ENCODE measurements around the gene LIPC. TPM values are rescaled to one million over a fixed set of nuclear protein-coding genes. Genes with fewer than 3 reads are reported as not detected.

Gene LIPC
- total RNA-seq, 3 donors from 2014 or later (not counting 1 experiment from before 2014, with no cell fraction given), result 5.3 to 7.1 (median 5.3) TPM

GRCh38 chr15:58534556-58534955 is 102.8 kb downstream of the LIPC start:
- peaks cover 0 to 10% of the 10 kb centered on the region in 2 donors for H3K4me1 Mint-ChIP-seq
- no peak for DNase-seq
- Histone ChIP-seq H3K4me1 (ENCODE audit: control insufficient read depth, insufficient read depth, low read length) (no peaks in the 10 kb centered on the region), H3K27me3 (ENCODE audit: control insufficient read depth, insufficient read depth, low read length) (no peaks in the 10 kb centered on the region), H3K36me3 (ENCODE audit: control insufficient read depth, insufficient read depth, low read length) (no peaks in the 10 kb centered on the region), H3K27ac (ENCODE audit: low read length) (no peak overlapping the region), H3K9me3 (ENCODE audit: control insufficient read depth, insufficient read depth, low read length) (no peaks in the 10 kb centered on the region), H3K4me3 (ENCODE audit: low read length) (no peak overlapping the region)
- H3K4me3 Mint-ChIP-seq, result no peak overlapping the region
- no peak for ATAC-seq
- H3K36me3 Mint-ChIP-seq, result no peaks in the 10 kb centered on the region
- no peak overlapping the region for H3K27ac Mint-ChIP-seq
- no peaks in the 10 kb centered on the region for H3K27me3 Mint-ChIP-seq (ENCODE audit: low read depth in 2 of 2)
- 100% methylated on average over 1 of the region's 1 CpG for WGBS (ENCODE audit: insufficient coverage)
- no peaks in the 10 kb centered on the region for H3K9me3 Mint-ChIP-seq
- intact Hi-C loops (cut with micrococcal nuclease), result no loop called here
- no peak for TF ChIP-seq CTCF (IDR thresholded peaks at IDR 0.05)

- H3K9me3 ChIP-seq (ENCODE audit: control insufficient read depth, insufficient read depth, low read length), result no peaks in the 10 kb centered on the region
- H3K27ac ChIP-seq (ENCODE audit: low read length), result no peak overlapping the region
- H3K4me1 Mint-ChIP-seq, result peaks cover 5 to 14% of the 10 kb centered on the region in 2 donors
- no peaks in the 10 kb centered on the region for H3K4me1 ChIP-seq (ENCODE audit: control insufficient read depth, insufficient read depth, low read length)
- no peaks in the 10 kb centered on the region for H3K36me3 ChIP-seq (ENCODE audit: control insufficient read depth, insufficient read depth, low read length)
- H3K4me3 Mint-ChIP-seq, result no peak overlapping the region
- no peak overlapping the region for H3K4me3 ChIP-seq (ENCODE audit: low read length)
- no peak for TF ChIP-seq CTCF (IDR thresholded peaks at IDR 0.05)
- 96% methylated on average over 5 of the region's 5 CpGs for WGBS (ENCODE audit: insufficient coverage)
- no peak overlapping the region for H3K27ac Mint-ChIP-seq
- H3K27me3 Mint-ChIP-seq (ENCODE audit: low read depth in 2 of 2), result peaks cover 0 to 3% of the 10 kb centered on the region in 2 donors
- ATAC-seq (no peak), DNase-seq (no peak)
- no peaks in the 10 kb centered on the region for H3K27me3 ChIP-seq (ENCODE audit: control insufficient read depth, insufficient read depth, low read length)
- intact Hi-C loops (cut with micrococcal nuclease), result no loop called here
- H3K36me3 Mint-ChIP-seq, result no peaks in the 10 kb centered on the region
- no peaks in the 10 kb centered on the region for H3K9me3 Mint-ChIP-seq
Measured at GRCh38 chr15:58535337-58535736, 103.5 kb downstream of the LIPC start.

- Mint-ChIP-seq H3K27ac (no peak overlapping the region), H3K36me3 (no peaks in the 10 kb centered on the region), H3K4me3 (no peak overlapping the region), H3K27me3 (ENCODE audit: low read depth in 2 of 2) (peaks cover 0 to 3% of the 10 kb centered on the region in 2 donors), H3K9me3 (no peaks in the 10 kb centered on the region), H3K4me1 (peaks cover 5 to 14% of the 10 kb centered on the region in 2 donors)
- DNase-seq, result no peak
- Histone ChIP-seq H3K36me3 (ENCODE audit: control insufficient read depth, insufficient read depth, low read length) (no peaks in the 10 kb centered on the region), H3K4me1 (ENCODE audit: control insufficient read depth, insufficient read depth, low read length) (no peaks in the 10 kb centered on the region), H3K27ac (ENCODE audit: low read length) (no peak overlapping the region), H3K4me3 (ENCODE audit: low read length) (no peak overlapping the region), H3K27me3 (ENCODE audit: control insufficient read depth, insufficient read depth, low read length) (no peaks in the 10 kb centered on the region), H3K9me3 (ENCODE audit: control insufficient read depth, insufficient read depth, low read length) (no peaks in the 10 kb centered on the region)
- TF ChIP-seq CTCF (IDR thresholded peaks at IDR 0.05), result no peak
- 96% methylated on average over 6 of the region's 6 CpGs for WGBS (ENCODE audit: insufficient coverage)
- intact Hi-C loops (cut with micrococcal nuclease), result no loop called here
- no peak for ATAC-seq
Measured at GRCh38 chr15:58535894-58536293, 104.1 kb downstream of the LIPC start.

GRCh38 chr15:58536414-58536813 is 104.6 kb downstream of the LIPC start:
- Histone ChIP-seq H3K9me3 (ENCODE audit: control insufficient read depth, insufficient read depth, low read length) (no peaks in the 10 kb centered on the region), H3K36me3 (ENCODE audit: control insufficient read depth, insufficient read depth, low read length) (no peaks in the 10 kb centered on the region), H3K27me3 (ENCODE audit: control insufficient read depth, insufficient read depth, low read length) (no peaks in the 10 kb centered on the region), H3K27ac (ENCODE audit: low read length) (no peak overlapping the region), H3K4me3 (ENCODE audit: low read length) (no peak overlapping the region), H3K4me1 (ENCODE audit: control insufficient read depth, insufficient read depth, low read length) (no peaks in the 10 kb centered on the region)
- intact Hi-C loops (cut with micrococcal nuclease), result no loop called here
- ATAC-seq, result no peak
- WGBS (ENCODE audit: insufficient coverage), result 95% methylated on average over 4 of the region's 4 CpGs
- no peak for TF ChIP-seq CTCF (IDR thresholded peaks at IDR 0.05)
- H3K27ac Mint-ChIP-seq, result no peak overlapping the region
- no peaks in the 10 kb centered on the region for H3K36me3 Mint-ChIP-seq
- H3K4me3 Mint-ChIP-seq, result no peak overlapping the region
- H3K4me1 Mint-ChIP-seq, result peaks cover 5 to 14% of the 10 kb centered on the region in 2 donors
- H3K9me3 Mint-ChIP-seq, result no peaks in the 10 kb centered on the region
- H3K27me3 Mint-ChIP-seq (ENCODE audit: low read depth in 2 of 2), result peaks cover 0 to 3% of the 10 kb centered on the region in 2 donors
- no peak for DNase-seq
